AG10803 (cell line): ENCODE data around the gene DLGAP1.

Source experiments
- DNase-seq: peaks from one replicate; pipeline ENCODE4 v3.0.0; 2010; ENCODE audit warnings: low read depth
- H3K4me3 ChIP-seq: 2 replicates; pipeline ENCODE4 v1.5.1; 2011; ENCODE audit warnings: mild to moderate bottlenecking, low read length, control low read depth
- CTCF ChIP-seq: conservative IDR thresholded peaks from 2 replicates; pipeline ENCODE4 v1.5.1; 2011; ENCODE audit warnings: mild to moderate bottlenecking, low read length, control low read depth, inconsistent platforms

Gene DLGAP1

GRCh38 chr18:4248686-4249085 is 206.4 kb downstream of the DLGAP1 start:
- no peak for TF ChIP-seq CTCF
- no peak for DNase-seq
- no peak overlapping the region for H3K4me3 ChIP-seq

- no peak for DNase-seq
- TF ChIP-seq CTCF = no peak
- no peak overlapping the region for H3K4me3 ChIP-seq
These were observed 208.7 kb downstream of the DLGAP1 start for GRCh38 chr18:4246374-4246773.

GRCh38 chr18:4245456-4245855 is 209.7 kb downstream of the DLGAP1 start:
- no peak overlapping the region for H3K4me3 ChIP-seq
- TF ChIP-seq CTCF = no peak
- no peak for DNase-seq

- no peak for TF ChIP-seq CTCF
- H3K4me3 ChIP-seq = no peak overlapping the region
- DNase-seq = no peak
These were observed 212.5 kb downstream of the DLGAP1 start for GRCh38 chr18:4242431-4243161.

- H3K4me3 ChIP-seq = no peak overlapping the region
- no peak for DNase-seq
- TF ChIP-seq CTCF = no peak
These were observed 214.0 kb downstream of the DLGAP1 start for GRCh38 chr18:4241090-4241617.

GRCh38 chr18:4238966-4239365 is 216.1 kb downstream of the DLGAP1 start:
- no peak overlapping the region for H3K4me3 ChIP-seq
- TF ChIP-seq CTCF = no peak
- DNase-seq = no peak

- DNase-seq = no peak
- TF ChIP-seq CTCF = no peak
- no peak overlapping the region for H3K4me3 ChIP-seq
These were observed 217.5 kb downstream of the DLGAP1 start for GRCh38 chr18:4237664-4238041.
